ENCODE measurements around the gene SLIT1.
"Not testable (repeated sequence)": the region's sequence is repeated elsewhere in the genome, so short reads cannot be mapped to it uniquely, and the experiment has no call there.

The SLIT1 gene

DNA sequence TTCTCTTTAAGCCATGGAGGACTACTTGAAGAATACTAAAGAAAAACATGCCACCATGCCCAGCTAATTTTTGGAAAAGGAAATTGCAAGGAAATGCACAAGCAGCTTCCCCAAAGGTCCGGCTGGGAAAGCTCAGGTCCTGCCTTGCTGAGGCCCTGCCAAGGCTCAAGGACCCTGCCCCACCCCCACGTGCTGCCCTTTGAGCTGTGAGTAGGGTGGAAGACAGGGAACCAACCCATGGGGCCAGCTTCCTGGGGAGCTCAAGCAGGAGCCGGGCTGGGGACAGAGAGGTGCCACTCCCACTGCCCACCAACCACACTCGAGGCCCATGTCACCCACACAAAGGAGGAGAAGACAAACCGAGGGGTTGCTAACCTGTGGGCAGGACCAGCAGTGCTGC is 78.2 kb downstream of the SLIT1 start:
- no peak for DNase-seq (ENCODE audit: low read depth)

DNA sequence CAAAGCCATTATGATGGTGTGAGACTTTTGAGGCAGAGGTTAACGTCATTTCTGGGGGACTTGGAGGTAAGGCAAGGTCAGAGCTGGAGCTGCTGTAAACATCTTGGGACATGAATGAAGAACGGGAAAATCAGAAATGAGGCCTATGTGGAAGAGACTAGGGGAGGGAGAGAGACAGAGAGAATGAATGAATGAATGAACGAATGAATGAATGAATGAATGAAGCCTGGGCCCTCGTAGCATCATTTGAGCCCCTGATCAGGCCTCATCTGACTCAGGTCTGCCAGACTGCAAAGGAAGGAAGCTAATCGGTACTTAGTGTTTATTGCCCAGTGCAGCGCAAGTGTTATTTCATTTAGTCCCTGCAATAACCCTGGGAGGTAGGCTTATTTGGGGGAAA is 79.6 kb downstream of the SLIT1 start:
- DNase-seq (ENCODE audit: low read depth): no peak

DNA sequence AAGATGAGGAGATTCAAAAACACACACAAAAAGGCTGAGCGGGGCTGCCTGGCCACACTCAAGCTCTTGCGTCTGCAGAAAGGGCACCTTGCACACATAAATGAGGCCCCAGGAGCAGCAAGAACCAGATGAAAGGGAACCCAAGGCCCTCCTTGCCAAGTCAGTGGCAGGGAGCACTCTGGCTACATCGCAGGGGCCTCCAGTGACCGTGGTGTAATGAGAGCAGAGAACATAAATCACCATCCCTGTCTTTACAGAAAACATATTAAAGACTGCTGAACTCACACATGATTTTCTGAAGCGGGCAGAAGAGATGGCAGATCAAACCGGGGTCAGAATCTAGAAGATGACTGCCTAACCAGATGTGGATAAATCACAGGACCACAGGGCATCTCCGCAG is 80.5 kb downstream of the SLIT1 start:
- DNase-seq (ENCODE audit: low read depth): no peak

DNA sequence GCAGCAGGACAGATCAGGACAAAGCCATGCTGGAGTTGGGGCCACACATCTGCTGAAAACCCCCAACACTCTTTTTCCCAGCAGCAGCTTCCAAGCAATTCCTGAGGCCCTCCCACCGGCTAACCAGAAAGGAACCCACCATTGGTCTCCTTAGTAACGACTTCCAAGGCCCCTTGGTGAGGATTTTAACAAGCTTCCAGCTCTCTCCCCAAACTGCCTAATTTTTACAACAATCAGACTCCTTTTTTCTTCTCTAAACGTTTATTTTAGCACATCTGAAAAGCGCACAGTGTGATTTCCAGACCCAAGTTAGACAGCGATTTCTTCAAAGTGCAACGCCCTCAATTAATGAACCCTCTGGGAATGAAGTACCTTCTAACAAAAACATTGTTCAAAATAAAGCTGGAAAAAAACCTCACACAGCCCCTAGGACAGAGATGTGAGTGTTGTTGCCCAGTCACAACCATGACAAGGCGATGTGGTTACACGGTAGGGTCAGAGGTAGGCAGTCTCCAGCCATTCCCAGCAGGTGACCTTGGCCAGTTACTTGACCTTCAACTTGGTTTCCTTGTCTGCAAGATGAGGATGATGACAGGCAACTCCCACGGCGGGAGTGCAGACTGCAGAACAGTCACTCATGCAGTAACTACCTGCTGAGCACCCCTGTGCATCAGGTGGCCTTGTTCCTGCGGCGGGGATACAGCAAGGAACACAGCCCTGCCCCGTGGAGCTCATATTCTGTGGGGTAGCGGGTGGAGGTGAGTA is 82.3 kb downstream of the SLIT1 start:
- no peak for DNase-seq (ENCODE audit: low read depth)

DNA sequence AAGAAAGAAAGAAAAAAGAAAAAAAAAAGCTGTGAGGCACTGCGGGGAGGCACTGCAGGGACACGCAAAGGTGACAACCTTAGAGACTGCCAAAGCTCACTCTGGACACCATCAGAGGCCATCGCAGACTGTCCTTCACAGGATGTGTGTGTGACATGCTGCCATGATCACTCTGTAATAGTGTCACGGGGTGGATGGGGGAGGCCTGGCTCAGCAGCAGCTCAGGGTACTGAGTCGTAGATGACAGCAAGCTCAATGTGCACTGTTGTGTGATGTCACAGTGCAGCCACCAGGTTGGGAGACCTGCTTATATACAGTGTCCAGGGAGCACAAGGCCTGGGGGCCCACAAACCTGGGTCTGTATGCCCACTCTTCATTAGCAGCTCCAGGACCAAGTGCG is 83.3 kb downstream of the SLIT1 start:
- DNase-seq (ENCODE audit: low read depth): no peak

DNA sequence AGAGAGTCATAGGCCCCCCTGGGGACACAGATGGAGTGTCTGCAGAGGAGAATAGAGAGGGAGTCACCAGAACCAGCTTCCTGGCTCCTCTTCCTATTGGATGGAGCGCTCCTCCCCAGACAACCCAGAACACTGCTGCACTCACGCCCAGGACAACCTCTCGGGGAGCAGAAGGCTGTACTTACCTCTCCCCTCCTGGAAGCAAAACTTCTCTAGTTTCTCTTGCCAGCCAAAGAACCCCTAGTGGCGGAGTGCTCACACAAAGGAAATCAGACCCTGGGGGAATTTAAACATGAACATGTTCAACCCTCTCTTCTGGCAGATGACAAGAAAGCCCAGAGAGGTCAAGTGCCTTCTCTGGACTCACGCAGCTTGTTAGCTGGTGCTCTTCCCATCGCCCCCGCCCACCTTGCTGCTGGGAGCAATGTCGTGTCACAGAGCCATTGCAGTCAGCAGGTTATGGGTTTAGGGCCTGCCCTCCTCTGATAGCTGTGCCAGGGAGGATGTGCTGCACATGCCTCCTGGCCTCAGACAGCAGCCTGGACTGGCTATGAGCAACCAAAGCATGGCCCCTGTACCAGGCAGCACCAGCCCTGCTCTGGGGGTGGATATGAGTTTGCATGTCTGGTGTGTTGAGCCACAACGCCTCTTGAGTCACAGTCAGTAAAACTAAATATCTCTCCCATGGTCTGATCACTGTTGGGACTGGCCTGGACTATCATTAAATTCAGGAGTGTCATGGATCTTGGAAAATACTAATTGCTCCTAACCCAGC is 84.4 kb downstream of the SLIT1 start:
- DNase-seq (ENCODE audit: low read depth): no peak

DNA sequence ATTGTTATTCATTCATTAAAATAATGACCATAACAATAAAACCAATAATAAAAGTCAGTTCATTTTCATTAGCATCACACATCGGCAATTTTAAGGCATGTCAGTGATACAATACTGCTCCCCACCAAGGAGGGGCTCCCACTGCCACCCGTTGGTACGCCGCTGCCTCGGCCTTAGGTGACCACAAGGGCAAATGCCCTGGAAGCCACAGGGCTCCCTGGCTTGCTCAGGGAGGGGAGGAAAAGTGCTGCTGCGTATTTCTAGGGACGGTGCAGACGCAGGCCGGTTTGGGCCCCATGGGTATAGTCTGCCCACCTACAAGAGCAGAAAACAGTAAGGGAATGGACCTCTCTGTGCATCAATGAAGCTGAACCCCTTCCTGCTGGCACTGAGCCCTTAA is 85.1 kb downstream of the SLIT1 start:
- no peak for DNase-seq (ENCODE audit: low read depth)

DNA sequence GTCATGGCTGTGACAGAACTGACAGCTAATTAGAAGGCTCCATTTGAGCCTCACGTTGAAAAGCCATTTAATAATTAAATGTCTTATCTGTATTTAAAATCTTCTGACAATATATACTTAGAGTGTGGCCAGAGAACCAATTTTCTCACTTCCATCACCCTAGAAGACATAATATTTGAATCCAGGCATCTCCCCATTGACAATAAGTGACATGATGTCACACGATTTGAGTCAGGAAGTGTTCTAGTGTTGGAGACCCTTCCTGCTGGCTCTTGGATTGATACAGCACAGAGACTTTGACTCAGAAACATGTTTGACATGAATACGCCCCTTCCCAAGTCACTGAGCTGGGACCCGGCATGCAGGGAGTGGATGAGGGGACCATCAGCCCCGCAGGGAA is 85.9 kb downstream of the SLIT1 start:
- DNase-seq (ENCODE audit: low read depth): no peak

DNA sequence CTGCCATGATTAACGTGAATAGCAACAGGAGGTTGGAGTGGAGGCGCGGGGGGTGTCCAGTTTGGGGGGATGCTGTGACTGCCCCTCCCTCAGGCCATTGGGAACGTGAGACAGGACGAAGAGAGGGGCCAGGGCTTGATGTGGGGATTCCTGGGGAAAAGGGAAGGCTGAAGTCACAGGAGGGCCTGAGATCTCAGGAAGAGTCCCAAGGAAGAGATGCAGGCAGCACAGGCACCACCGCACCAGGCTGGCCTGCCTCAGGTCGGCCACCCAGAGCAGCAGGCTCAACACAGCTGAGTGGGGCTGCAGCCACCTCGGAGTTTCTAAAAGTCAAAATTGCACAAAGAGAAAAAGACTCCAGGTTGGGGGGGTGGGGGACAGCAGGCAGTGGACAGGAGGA is 86.7 kb downstream of the SLIT1 start:
- DNase-seq (ENCODE audit: low read depth): no peak

DNA sequence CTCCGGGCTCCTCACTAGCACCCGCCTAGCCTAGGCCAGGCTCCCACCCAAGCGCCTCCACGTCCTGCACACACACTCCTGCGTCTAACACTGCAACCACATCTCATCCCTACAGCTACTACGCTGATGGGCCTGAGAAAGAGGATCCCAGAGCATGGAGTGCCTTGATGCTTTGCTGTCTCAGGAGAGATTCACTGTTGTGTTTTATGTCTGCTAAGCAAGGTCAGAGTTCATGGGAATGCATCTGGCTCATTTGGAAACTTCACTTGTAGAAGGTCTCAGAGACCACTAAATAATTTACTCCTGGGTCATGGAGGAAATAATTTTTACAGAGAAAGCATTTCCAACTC is 88.7 kb downstream of the SLIT1 start:
- no peak for DNase-seq (ENCODE audit: low read depth)

DNA sequence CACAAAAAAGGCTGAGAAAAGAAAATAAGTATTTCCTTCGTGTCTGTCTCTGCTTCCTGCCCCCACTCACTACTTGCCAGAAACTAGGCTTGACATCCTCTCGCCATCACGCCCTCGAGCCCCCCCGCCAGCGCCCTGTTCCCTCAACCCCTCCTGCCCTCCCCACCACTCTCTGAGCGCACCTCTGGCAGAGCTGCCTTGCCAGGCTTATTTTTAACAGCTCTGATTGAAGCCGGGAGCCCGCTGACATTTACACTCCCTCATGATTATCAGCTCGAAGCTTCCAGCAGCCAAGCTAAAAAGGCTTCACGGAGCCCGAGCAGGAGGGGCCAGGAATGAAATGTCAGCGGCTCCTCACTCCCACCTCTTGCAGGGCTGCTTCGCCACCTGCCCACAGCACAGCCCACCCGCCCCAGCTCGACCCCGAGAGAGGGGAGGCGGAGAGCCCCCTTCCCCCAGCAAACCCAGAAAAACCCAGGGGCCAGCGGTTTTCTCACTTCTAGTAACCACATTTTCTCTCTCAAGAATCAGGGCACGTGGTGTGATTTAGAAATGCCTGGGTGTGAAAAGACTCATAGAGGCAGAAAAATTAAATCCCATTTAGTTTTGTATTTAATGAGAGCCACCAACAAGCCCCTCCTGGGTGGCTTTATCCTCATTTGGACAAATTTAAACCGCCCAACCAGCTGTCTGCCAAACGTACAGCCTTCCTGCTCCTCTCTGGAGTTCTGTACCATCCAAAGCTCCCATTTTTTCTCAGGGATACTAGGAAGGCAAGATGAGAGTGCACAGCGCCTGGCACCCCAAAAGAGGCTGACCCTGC is 89.3 kb downstream of the SLIT1 start:
- DNase-seq (ENCODE audit: low read depth): no peak

DNA sequence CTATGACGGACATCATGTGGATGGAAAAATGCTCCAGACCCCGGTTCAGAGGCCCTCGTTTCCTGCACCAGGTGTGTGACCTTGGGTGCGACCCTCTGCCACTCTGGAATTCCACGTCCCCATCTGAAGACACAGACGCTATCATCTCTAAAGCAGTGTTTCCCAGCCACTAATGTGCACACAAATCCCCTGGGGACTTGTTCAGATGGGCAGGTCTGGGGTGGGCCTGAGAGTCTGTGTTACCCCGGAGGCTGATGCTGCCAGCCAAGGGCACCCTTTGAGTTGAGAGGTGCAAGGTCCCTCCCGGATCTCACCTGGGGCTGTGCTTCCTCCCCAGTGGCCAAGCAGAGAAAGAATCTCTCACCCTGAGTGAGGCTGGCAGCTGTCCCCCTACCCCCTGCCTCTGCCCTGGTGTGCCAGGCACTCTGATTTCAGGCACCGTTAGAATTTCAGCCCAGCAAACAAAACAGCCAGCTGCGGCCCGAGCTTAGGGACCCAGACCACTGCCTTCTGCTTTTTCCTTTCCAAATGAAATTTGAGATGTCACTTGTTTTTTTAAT is 90.0 kb downstream of the SLIT1 start:
- no peak for DNase-seq (ENCODE audit: low read depth)

DNA sequence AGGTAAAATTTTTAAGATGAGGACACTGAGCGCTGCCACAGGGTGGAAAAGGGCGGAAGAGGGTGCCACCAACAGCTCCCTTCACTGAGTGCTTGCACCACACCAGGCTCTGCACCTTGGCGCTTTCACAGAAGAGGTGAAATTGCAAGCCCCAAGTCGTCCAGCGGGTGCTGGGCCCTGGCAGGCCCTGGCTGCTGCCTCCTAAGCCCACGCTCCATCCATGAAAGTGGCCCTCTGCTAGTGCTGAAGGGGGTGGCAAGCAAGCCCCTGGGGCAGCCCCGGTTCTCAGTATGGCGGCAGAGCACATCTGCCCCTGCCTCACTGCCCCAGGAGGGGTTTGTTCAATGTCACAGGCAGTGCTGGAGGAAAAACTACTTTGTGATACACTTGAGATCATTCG is 95.1 kb downstream of the SLIT1 start:
- no peak for DNase-seq (ENCODE audit: low read depth)

DNA sequence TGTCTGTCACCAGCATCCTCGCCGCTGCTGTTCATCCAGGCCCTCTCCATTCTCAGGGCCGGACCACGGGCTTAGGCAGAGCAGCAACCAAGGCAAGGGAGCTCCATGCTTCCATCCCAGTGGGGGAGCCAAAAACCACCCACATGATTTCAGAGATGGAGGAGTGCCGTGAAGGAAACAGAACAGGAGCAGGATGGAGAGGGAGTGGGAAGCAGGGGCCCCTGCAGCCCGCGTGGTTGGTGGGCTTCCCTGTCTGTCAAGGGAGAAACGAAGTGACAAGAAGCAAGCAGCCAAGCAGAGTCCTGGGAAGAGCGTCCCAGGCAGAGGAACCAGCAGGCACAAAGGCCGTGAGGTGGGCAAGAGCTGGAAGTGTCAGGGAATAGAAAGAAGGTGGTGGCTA is 95.7 kb downstream of the SLIT1 start:
- DNase-seq (ENCODE audit: low read depth): no peak

DNA sequence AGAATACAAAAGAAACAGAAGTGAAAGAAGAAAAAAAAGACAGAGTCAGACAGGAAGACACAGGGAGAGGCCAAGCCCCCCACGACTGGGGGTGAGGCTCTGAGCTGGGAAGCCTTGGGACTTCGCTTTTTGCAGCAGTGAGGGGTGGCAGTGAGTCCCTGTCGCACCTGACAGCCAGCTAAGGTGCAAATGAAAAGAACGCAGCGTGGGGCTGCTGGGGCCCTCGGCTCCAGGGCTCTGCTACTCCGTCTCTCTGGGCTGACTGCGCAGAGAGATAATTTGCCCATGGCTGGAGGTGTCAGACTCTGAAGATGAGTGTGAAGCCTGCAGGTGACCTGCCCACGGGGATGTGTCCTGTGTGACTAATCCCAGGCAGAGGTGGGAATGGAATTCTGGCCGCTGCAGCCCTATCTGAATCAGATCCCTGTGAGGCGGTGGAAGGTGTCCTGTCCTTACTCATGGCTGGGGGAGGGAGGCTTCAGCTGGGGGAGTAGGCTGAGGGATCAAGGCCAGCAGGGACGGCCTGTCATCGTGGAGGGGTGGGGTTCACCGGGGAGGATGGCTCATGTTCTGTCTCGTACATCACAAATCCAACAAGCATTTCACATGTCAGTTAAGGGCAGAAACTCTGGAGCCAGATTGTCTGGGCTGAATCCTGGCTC is 96.4 kb downstream of the SLIT1 start:
- DNase-seq (ENCODE audit: low read depth): no peak

DNA sequence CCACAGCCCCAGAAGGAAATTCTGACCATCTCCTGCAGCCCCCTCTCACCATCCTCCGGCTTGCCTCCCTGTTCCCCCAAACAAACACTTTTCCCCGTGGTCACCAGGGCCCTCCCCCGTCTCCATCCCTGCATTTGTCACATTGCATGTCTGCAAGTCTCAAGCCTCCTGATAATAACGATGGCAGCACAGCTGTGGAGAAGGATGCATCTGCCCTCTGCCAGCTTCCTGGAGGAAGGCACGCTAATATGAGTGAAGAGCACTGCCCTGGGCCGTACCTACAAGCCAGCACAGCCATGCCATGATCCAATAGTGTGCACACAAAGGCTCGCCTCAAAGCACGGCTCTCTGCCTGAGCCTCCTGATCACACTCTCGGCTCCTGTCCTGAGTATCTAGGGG is 98.5 kb downstream of the SLIT1 start:
- DNase-seq (ENCODE audit: low read depth): no peak

DNA sequence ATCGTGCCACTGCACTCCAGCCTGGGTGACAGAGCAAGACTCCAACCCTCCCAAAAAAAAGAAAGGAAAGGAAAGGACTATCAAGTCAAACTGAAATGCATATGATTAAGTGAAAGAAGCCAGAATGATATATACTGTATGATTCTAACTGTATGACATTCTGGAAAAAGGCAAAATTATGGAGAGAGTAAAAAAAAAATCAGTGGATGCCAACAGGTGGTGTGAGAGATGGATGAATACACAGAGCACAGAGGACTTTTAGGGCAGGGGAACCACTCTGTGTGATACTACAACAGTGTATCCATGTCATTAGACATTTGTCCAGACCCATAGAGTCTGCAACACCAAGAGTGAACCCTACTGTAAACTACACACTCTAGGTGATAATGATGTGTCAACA is 99.2 kb downstream of the SLIT1 start:
- no peak for DNase-seq (ENCODE audit: low read depth)

DNA sequence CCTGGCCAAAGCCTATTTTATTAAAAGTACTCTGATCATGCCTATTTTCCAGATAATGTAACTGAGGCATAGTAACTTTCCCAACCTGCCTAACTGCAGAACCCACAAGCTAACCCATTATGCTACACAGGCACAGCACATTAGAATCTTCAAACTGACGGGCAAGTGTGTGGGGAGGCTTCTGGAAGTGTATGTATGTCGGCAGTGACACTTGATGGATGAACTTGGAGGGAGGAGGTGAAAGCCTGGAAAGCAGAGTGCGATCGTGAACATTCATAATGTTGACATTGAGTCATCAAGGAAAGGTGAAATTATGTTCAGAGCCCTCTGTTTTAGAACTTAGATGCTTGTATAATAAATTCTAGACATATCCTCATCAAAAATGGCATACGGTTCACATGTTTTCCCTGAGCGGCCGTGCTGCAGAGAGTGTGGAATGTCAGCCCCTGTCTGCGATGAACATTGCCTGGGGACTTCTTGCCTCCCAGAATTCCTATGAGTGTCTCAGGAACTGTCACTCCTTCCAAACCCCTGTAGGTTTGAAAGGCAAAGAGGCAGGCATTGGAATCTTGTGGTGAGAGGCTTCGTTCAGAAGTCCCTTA is 102.4 kb downstream of the SLIT1 start:
- no peak for DNase-seq (ENCODE audit: low read depth)

DNA sequence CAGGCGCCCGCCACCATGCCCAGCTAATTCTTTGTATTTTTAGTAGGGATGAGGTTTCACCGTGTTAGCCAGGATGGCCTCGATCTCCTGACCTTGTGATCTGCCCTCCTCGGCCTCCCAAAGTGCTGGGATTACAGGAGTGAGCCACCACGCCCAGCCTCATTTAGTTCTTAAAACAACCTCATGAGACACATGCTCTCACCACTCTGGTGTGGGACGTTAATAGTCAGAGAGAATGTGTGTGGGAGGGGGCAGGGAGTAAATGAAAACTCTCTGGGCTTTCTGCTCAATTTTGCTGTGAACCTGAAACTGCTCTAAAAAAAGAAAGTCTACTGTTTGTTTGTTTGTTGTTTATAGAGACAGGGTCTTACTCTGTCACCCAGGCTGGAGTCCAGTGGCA is 103.2 kb downstream of the SLIT1 start:
- DNase-seq (ENCODE audit: low read depth): not testable (repeated sequence)

DNA sequence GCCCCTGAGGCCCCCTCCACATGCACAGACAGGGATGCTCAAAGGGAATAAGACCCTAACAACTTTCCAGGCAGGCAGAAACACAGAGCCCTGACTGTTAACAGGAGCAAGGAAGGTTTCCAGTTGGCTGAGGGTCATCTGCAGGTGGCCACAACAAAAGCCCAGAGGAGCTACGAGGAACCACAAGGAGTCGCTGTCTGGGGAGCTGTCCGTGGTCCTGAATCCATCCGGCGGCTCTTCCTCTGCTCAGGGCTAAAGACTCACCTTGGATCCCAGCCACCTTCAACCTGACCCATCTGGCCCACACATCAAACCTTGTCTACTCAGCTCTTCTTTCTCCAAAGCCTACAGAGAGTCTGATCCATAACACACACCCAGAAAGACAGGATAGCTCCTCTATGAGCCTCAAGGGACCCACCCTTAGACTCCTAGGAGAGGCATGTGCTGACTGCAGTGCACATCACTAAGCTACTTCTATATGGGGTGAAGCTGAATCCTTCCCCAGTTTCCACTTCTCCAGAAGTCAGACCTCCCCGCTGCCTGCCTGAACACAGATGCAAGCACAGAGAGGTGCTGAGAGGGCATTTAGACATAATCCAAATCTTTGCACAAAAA is 104.0 kb downstream of the SLIT1 start:
- DNase-seq (ENCODE audit: low read depth): peak; percentile 21

DNA sequence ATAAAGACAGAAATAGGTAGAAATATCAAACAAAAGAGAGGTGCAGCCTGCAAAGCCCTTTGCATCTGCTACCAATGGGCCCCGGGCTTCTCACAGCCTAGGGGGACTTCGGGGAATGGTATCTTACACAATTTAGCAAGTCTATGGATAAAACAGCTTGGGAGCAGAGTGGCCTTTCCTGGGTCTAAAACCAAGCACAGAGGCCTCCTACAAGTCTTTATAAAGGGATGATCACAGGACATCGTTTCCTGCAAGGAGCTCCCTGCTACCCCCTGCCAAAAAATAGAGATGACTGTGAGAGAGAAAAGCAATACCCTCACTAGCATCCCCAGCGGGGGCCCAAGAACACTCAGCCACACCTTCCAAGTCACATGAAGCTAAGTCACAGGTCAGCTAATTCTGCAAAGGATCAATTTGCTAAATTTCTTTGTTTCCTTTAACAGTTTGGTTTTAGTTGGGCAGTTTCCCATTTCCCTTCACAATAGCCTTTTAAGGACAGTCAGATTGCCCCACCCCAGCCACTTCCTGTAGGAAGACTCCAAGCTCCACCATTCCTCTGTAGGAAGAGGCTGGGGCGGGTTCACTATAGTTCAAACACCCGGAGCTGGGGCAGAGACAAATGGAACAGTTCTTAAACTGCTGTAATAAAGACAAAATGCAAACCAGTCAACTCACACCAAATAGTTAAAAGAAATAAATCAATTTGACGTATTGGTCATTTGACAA is 105.5 kb downstream of the SLIT1 start:
- DNase-seq (ENCODE audit: low read depth): no peak
